HCT116 (cell line): Measurements from ENCODE around the gene TEAD1. TPM values are rescaled to one million over a fixed set of nuclear protein-coding genes. Genes with fewer than 3 reads are reported as not detected.

Experiments used
- ATAC-seq: fragments of 200-7000 bp; cut with Tn5 transposase; 2 replicates; pipeline ENCODE4 v1.9.1; 2020; ENCODE audit warnings: mild to moderate bottlenecking, moderate library complexity
- BruUV-seq: library from RNA; stranded (reverse); fragments of 400-500 nt; replicated peaks from 2 replicates; lab custom pipeline; 2021; lab: Mats Ljungman, UMichigan
- CTCF ChIA-PET: fragments of 300-600 bp; sonication (Branson Sonifier 250); formaldehyde crosslinking; loops from one replicate; lab custom pipeline; 2021; ENCODE audit warnings: antibody characterized with exemption; lab: Charles Lee
- POLR2A ChIA-PET: fragments of 300-600, 350-600 bp; sonication (Branson Sonifier 250); formaldehyde crosslinking; loops from one replicate; lab custom pipeline; 2021; ENCODE audit warnings: antibody characterized with exemption; lab: Charles Lee
- RAD21 ChIA-PET, 2 experiments: fragments of 300-600 bp; sonication (Branson Sonifier 250); formaldehyde crosslinking; loops; one replicate each; lab custom pipeline; 2023; ENCODE audit warnings: low total read pairs in 2 of 2; ENCODE audit not compliant: uncharacterized antibody in 2 of 2, unreplicated experiment in 2 of 2, low non-redundant PET in 1 of 2; lab: Charles Lee
- DNase-seq: peaks from one replicate; pipeline ENCODE4 v3.0.0-alpha.2; 2010; ENCODE audit warnings: low read depth, low spot score
- H2AFZ ChIP-seq: fragments of 200-600 bp; shearing (Covaris generic), sonication (generic); 2 replicates; pipeline ENCODE4 v1.6.1; 2017; ENCODE audit warnings: low read depth, mixed run types, mixed read lengths, antibody characterized with exemption, low read length; ENCODE audit not compliant: poor library complexity, severe bottlenecking
- H3K27ac ChIP-seq: 2 replicates; pipeline ENCODE4 v1.5.1; 2012; ENCODE audit warnings: low read depth, low read length
- H3K27me3 ChIP-seq: fragments of 200-600 bp; sonication (generic); 2 replicates; pipeline ENCODE4 v1.6.1; 2016; ENCODE audit warnings: mixed run types, low read length, mixed read lengths; ENCODE audit not compliant: insufficient read depth
- H3K36me3 ChIP-seq, 2 experiments: fragments of 200-500 bp in 1 of 2; fragments of 200-600 bp in 1 of 2; sonication (Bioruptor generic) in 1 of 2; sonication (generic) in 1 of 2; 2 replicates each; pipeline versions ENCODE4 v1.5.1 to v1.6.1; 2014 to 2016; ENCODE audit warnings: low read length in 2 of 2, inconsistent platforms in 1 of 2, mixed read lengths in 1 of 2, mixed run types in 1 of 2; ENCODE audit not compliant: insufficient read depth in 2 of 2, control insufficient read depth in 1 of 2
- H3K4me1 ChIP-seq, 2 experiments: fragments of 200-600 bp in 1 of 2; sonication (generic) in 1 of 2; 2 replicates each; pipeline versions ENCODE4 v1.5.1 to v1.6.1; 2012 to 2017; ENCODE audit warnings: low read length in 2 of 2, inconsistent platforms in 1 of 2, mild to moderate bottlenecking in 1 of 2, mixed read lengths in 1 of 2, mixed run types in 1 of 2, moderate library complexity in 1 of 2; ENCODE audit not compliant: insufficient read depth in 2 of 2, control insufficient read depth in 1 of 2
- H3K4me2 ChIP-seq: fragments of 200-600 bp; sonication (generic); 2 replicates; pipeline ENCODE4 v1.6.1; 2017; ENCODE audit warnings: mixed run types, low read length, mixed read lengths
- H3K4me3 ChIP-seq, 2 experiments: fragments of 200-600 bp in 1 of 2; sonication (generic) in 1 of 2; replicated peaks in 1 of 2; 2 replicates each; pipeline ENCODE4 v1.5.1; 2011 to 2016; ENCODE audit warnings: low read length in 2 of 2, control low read depth in 1 of 2, low read depth in 1 of 2, mild to moderate bottlenecking in 1 of 2, mixed read lengths in 1 of 2, mixed run types in 1 of 2
- H3K79me2 ChIP-seq: fragments of 200-600 bp; sonication (generic); 2 replicates; pipeline ENCODE4 v1.6.1; 2017; ENCODE audit warnings: mild to moderate bottlenecking, mixed run types, low read length, moderate library complexity, mixed read lengths; ENCODE audit not compliant: insufficient read depth
- H3K9ac ChIP-seq: fragments of 200-600 bp; sonication (generic); 2 replicates; pipeline ENCODE4 v1.6.1; 2016; ENCODE audit warnings: low read length, mixed read lengths
- H3K9me2 ChIP-seq: fragments of 200-600 bp; sonication (generic), shearing (Covaris generic); 2 replicates; pipeline ENCODE4 v1.6.1; 2017; ENCODE audit warnings: mixed run types, mild to moderate bottlenecking, moderate library complexity; ENCODE audit not compliant: insufficient read depth
- H3K9me3 ChIP-seq, 2 experiments: fragments of 200-500 bp in 1 of 2; fragments of 200-600 bp in 1 of 2; sonication (Bioruptor generic) in 1 of 2; sonication (generic) in 1 of 2; 2 replicates each; pipeline ENCODE4 v1.6.1; 2014 to 2017; ENCODE audit warnings: low read length in 2 of 2, mixed read lengths in 2 of 2, inconsistent platforms in 1 of 2, low read depth in 1 of 2, mild to moderate bottlenecking in 1 of 2, mixed run types in 1 of 2, moderate library complexity in 1 of 2; ENCODE audit not compliant: control insufficient read depth in 1 of 2, insufficient read depth in 1 of 2
- H4K20me1 ChIP-seq: fragments of 200-600 bp; sonication (generic), shearing (Covaris generic); 2 replicates; pipeline ENCODE4 v1.6.1; 2017; ENCODE audit warnings: mixed run types, mild to moderate bottlenecking, moderate library complexity; ENCODE audit not compliant: insufficient read depth
- CBX3 ChIP-seq: IDR thresholded peaks from 2 replicates; pipeline ENCODE4 v1.6.1; 2012; ENCODE audit warnings: low read depth
- CEBPB ChIP-seq: IDR thresholded peaks from 2 replicates; pipeline ENCODE4 v1.6.1; 2012; ENCODE audit warnings: low read depth
- ELF1 ChIP-seq: IDR thresholded peaks from 2 replicates; pipeline ENCODE4 v1.6.1; 2012; ENCODE audit warnings: low read depth, borderline replicate concordance
- EZH2 ChIP-seq: fragments of 200-600 bp; sonication (generic); IDR thresholded peaks from 2 replicates; pipeline ENCODE4 v1.6.1; 2017; ENCODE audit warnings: antibody characterized with exemption, mixed run types
- EZH2phosphoT487 ChIP-seq: fragments of 200-600 bp; IDR thresholded peaks from 2 replicates; pipeline ENCODE4 v1.6.1; 2018; ENCODE audit warnings: antibody characterized with exemption, borderline replicate concordance
- FOSL1 ChIP-seq: IDR thresholded peaks from 2 replicates; pipeline ENCODE4 v1.6.1; 2012; ENCODE audit warnings: low read depth
- JUND ChIP-seq: IDR thresholded peaks from 2 replicates; pipeline ENCODE4 v1.6.1; 2012
- POLR2A ChIP-seq: IDR thresholded peaks from 2 replicates; pipeline ENCODE4 v1.7.0; 2011; ENCODE audit warnings: borderline replicate concordance; ENCODE audit not compliant: insufficient read depth, insufficient read length; ENCODE audit errors: extremely low read depth
- POLR2AphosphoS5 ChIP-seq: IDR thresholded peaks from 2 replicates; pipeline ENCODE4 v1.6.1; 2011; ENCODE audit warnings: mild to moderate bottlenecking, low read depth, low read length, moderate library complexity
- SIN3A ChIP-seq: IDR thresholded peaks from 2 replicates; pipeline ENCODE4 v1.6.1; 2012; ENCODE audit warnings: low read depth
- SP1 ChIP-seq: IDR thresholded peaks from 2 replicates; pipeline ENCODE4 v1.6.1; 2012; ENCODE audit warnings: low read depth
- SRF ChIP-seq: IDR thresholded peaks from 2 replicates; pipeline ENCODE4 v1.6.1; 2012; ENCODE audit warnings: low read depth
- TCF7L2 ChIP-seq: IDR thresholded peaks from 2 replicates; pipeline ENCODE4 v1.7.0; 2011; ENCODE audit warnings: borderline replicate concordance, inconsistent platforms; ENCODE audit not compliant: insufficient read depth, insufficient read length; ENCODE audit errors: extremely low read depth
- ZFX ChIP-seq: fragments of 450-650 bp; IDR thresholded peaks from 2 replicates; pipeline ENCODE4 v1.6.1; 2017
- intact Hi-C: fragments of 100-400 bp; cut with micrococcal nuclease; formaldehyde crosslinking; loops from 2 replicates; pipeline ENCODE4 v1.10.0; 2022
- total RNA-seq: library from RNA; stranded (reverse); gene quantifications from one replicate; pipeline ENCODE4 v1.2.1, GENCODE V29; 2021; ENCODE audit not compliant: unreplicated experiment
- TF ChIP-seq, protein P1 (sequence below), 3 experiments: fragments of 200-600 bp in 1 of 3; sonication (generic) in 1 of 3; IDR thresholded peaks in 2 of 3; conservative IDR thresholded peaks in 1 of 3; 2 replicates each; pipeline ENCODE4 v1.5.1; 2012 to 2017; ENCODE audit warnings: low read depth in 2 of 3, low read length in 2 of 3, antibody characterized with exemption in 1 of 3, borderline replicate concordance in 1 of 3, control low read depth in 1 of 3, mild to moderate bottlenecking in 1 of 3, mixed read lengths in 1 of 3, mixed run types in 1 of 3, moderate library complexity in 1 of 3; ENCODE audit not compliant: insufficient read depth in 1 of 3
- TF ChIP-seq, protein P2 (sequence below): IDR thresholded peaks from 2 replicates; pipeline ENCODE4 v1.6.1; 2011; ENCODE audit warnings: mild to moderate bottlenecking, low read length, moderate library complexity; ENCODE audit not compliant: insufficient replicate concordance; ENCODE audit errors: extremely low read depth

Gene TEAD1
- total RNA-seq, 1 experiment from 2014 or later: 103 TPM

DNA sequence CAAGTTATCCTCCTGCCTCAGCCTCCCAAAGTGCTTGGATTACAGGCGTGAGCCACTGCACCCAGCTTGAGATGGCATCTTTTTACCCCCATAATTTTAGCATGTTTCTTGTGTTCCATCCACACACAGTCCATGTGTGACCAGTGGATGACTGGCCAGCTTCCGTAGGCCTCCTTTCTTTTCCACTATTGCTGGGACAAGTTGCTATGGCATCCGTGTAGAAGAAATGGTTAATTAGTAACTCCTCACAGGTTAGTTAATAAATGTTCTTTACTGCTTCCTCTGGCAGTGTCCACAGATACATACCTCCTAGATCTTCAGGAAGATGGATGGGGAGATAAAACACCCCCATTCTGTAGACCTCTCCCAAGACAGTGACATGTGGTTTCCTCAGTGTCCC is 180.6 kb downstream of the TEAD1 start:
- RAD21 ChIA-PET: no interaction called here
- ATAC-seq (no peak), DNase-seq (no peak)
- no TSS peak for BruUV-seq
- Histone ChIP-seq H3K27ac (no peak overlapping the region), H3K4me3 (no peak overlapping the region), H3K9ac (no peak overlapping the region), H2AFZ (no peak overlapping the region), H4K20me1 (no peaks in the 10 kb centered on the region), H3K36me3 (no peaks in the 10 kb centered on the region), H3K9me3 (no peaks in the 10 kb centered on the region), H3K4me1 (peaks cover 2 to 9% of the 10 kb centered on the region in 2 experiments; a peak in 2 of 4 replicates), H3K4me2 (no peak overlapping the region), H3K9me2 (no peaks in the 10 kb centered on the region), H3K27me3 (no peaks in the 10 kb centered on the region), H3K79me2 (peaks cover 27% of the 10 kb centered on the region)
- POLR2A ChIA-PET: interaction anchor here (0.7 kb wide), 1 partner anchor 798 kb away, joined by 4 read pairs; no protein-coding TSS in a partner anchor
- no peak for TF ChIP-seq SP1
- no peak for TF ChIP-seq EZH2phosphoT487
- TF ChIP-seq, protein P1, sequence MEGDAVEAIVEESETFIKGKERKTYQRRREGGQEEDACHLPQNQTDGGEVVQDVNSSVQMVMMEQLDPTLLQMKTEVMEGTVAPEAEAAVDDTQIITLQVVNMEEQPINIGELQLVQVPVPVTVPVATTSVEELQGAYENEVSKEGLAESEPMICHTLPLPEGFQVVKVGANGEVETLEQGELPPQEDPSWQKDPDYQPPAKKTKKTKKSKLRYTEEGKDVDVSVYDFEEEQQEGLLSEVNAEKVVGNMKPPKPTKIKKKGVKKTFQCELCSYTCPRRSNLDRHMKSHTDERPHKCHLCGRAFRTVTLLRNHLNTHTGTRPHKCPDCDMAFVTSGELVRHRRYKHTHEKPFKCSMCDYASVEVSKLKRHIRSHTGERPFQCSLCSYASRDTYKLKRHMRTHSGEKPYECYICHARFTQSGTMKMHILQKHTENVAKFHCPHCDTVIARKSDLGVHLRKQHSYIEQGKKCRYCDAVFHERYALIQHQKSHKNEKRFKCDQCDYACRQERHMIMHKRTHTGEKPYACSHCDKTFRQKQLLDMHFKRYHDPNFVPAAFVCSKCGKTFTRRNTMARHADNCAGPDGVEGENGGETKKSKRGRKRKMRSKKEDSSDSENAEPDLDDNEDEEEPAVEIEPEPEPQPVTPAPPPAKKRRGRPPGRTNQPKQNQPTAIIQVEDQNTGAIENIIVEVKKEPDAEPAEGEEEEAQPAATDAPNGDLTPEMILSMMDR (IDR thresholded peaks at IDR 0.05 in 2 of 3, conservative IDR thresholded peaks at IDR 0.05 in 1 of 3; ENCODE audit: borderline replicate concordance in 1 of 3, insufficient read depth in 1 of 3, low read depth in 2 of 3, low read length in 2 of 3): no peak
- TF ChIP-seq POLR2A: no peak
- TF ChIP-seq JUND: no peak
- TF ChIP-seq CEBPB: no peak
- no peak for TF ChIP-seq CBX3
- no peak for TF ChIP-seq SIN3A
- intact Hi-C loops: no loop called here
- CTCF ChIA-PET: no interaction called here

DNA sequence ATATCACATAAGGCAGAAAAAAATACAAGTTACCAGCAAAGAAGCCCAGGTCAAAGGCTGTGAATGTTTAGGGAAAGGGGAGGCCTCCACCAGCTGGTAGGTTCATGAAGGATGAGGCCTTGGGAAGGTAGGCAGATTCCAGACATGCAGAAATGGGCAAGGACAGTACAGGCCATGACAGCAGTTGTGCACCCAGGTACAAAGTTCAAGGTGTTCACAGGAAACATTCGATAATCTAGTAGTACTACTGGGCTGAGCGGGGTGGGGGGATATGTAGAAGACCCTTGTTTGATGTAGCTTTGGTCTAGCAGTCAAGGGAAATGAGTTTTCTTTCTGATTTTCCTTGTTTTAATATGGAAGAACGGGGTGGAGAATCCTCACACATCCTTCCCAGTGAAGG is 182.1 kb downstream of the TEAD1 start:
- Histone ChIP-seq H4K20me1 (no peaks in the 10 kb centered on the region), H3K4me3 (no peak overlapping the region), H3K9me2 (no peaks in the 10 kb centered on the region), H3K4me2 (no peak overlapping the region), H3K9ac (no peak overlapping the region), H2AFZ (no peak overlapping the region), H3K79me2 (peaks cover 27% of the 10 kb centered on the region), H3K4me1 (peaks cover 2 to 9% of the 10 kb centered on the region in 2 experiments; a peak in 2 of 4 replicates), H3K9me3 (no peaks in the 10 kb centered on the region), H3K27ac (no peak overlapping the region), H3K27me3 (no peaks in the 10 kb centered on the region), H3K36me3 (no peaks in the 10 kb centered on the region)
- RAD21 ChIA-PET: no interaction called here
- no TSS peak for BruUV-seq
- POLR2A ChIA-PET: no interaction called here
- ATAC-seq (no peak), DNase-seq (no peak)
- CTCF ChIA-PET: no interaction called here
- intact Hi-C loops: no loop called here
- TF ChIP-seq ELF1 (no peak), SRF (no peak), EZH2phosphoT487 (no peak), POLR2AphosphoS5 (no peak), ZFX (no peak), FOSL1 (no peak), EZH2 (no peak), SIN3A (no peak), TCF7L2 (no peak)
- TF ChIP-seq, protein P2, sequence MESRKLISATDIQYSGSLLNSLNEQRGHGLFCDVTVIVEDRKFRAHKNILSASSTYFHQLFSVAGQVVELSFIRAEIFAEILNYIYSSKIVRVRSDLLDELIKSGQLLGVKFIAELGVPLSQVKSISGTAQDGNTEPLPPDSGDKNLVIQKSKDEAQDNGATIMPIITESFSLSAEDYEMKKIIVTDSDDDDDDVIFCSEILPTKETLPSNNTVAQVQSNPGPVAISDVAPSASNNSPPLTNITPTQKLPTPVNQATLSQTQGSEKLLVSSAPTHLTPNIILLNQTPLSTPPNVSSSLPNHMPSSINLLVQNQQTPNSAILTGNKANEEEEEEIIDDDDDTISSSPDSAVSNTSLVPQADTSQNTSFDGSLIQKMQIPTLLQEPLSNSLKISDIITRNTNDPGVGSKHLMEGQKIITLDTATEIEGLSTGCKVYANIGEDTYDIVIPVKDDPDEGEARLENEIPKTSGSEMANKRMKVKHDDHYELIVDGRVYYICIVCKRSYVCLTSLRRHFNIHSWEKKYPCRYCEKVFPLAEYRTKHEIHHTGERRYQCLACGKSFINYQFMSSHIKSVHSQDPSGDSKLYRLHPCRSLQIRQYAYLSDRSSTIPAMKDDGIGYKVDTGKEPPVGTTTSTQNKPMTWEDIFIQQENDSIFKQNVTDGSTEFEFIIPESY: no peak
- TF ChIP-seq, protein P1 (IDR thresholded peaks at IDR 0.05 in 2 of 3, conservative IDR thresholded peaks at IDR 0.05 in 1 of 3; ENCODE audit: borderline replicate concordance in 1 of 3, insufficient read depth in 1 of 3, low read depth in 2 of 3, low read length in 2 of 3): no peak
